GM19467 (cell line): Measurements from ENCODE around the gene ZNF593.

ENCODE experiments used
- ATAC-seq: cut with Tn5 transposase; IDR thresholded peaks from one replicate; pipeline ENCODE4 v1.9.1; 2021; ENCODE audit warnings: mild to moderate bottlenecking, moderate library complexity; ENCODE audit not compliant: unreplicated experiment

ZNF593 gene

DNA sequence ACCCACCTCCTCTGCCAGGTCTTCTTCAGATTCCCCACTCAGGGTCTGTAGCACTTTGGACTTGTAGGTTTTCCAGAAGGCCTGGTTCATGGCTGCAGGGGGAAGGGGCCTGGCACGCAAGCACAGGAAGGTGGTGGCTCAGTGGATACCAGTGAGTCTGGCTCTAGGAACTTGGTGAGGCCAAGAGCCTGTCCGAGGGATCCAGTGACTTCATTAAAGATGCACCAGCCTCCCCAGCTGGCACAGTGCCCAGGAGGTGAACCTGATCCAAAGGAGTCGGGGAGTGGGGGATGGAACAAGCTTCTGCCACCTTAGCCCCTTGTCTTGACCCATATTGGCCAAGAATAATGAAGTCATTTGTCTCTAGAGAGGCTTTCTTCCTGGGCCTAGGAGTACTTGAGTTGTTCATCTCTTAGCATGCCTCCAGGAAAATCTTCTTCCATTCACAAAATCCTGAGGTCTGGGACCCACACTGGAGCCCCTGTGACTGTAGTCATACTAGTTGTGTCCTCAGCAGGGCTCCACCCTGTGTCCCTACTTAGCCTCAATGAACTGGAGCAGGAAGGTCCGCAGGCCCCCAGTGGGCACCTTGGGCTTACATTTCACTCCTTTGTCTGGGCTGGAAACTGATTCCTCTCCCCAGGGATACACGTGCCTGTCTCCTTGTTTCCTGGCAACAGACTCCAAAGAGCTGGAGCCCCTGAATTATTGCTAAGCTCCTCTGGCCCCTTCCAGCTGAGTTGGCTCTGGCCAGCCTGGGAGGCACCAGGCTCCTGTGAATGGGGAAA is 1.1 kb upstream of the ZNF593 start, which contains the start of gene C1orf232:
TSS of gene C1orf232 (minus strand) at position 554 of the 788 bp plus-strand sequence. CDS start at position 90, 464 bp downstream.
- ATAC-seq = no peak

DNA sequence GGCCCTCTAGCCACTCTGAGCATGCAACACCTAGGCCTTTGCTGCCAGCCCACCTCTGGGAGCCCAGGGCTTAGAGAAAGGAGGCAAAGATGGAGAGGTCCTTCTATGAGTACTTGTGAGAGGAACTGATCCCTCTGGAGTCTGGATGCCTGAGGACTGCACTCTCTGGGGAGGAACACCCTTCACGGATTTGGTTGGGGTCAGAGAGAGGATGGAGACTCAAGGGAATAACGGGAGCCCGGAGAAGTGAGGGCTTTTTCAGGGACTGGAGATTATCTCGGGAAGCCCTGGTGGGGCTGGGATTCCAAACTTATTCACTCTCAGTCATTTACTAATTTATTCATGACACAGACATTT is 532 bp upstream of the ZNF593 start:
- no peak for ATAC-seq

DNA sequence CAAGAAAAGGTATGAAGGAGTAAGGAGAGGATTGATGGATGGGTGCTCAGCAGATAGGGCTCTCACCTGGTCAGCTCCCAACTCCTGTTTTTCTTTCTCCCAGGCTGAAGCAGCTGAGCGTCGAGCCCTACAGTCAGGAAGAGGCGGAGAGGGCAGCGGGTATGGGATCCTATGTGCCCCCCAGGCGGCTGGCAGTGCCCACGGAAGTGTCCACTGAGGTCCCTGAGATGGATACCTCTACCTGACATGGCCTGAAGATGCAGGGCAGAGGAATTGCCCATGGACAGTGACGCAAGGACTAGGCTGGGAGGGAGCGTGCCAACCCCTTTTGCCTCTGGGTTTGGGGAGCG is 739 bp downstream of the ZNF593 start:
- ATAC-seq = no peak

DNA sequence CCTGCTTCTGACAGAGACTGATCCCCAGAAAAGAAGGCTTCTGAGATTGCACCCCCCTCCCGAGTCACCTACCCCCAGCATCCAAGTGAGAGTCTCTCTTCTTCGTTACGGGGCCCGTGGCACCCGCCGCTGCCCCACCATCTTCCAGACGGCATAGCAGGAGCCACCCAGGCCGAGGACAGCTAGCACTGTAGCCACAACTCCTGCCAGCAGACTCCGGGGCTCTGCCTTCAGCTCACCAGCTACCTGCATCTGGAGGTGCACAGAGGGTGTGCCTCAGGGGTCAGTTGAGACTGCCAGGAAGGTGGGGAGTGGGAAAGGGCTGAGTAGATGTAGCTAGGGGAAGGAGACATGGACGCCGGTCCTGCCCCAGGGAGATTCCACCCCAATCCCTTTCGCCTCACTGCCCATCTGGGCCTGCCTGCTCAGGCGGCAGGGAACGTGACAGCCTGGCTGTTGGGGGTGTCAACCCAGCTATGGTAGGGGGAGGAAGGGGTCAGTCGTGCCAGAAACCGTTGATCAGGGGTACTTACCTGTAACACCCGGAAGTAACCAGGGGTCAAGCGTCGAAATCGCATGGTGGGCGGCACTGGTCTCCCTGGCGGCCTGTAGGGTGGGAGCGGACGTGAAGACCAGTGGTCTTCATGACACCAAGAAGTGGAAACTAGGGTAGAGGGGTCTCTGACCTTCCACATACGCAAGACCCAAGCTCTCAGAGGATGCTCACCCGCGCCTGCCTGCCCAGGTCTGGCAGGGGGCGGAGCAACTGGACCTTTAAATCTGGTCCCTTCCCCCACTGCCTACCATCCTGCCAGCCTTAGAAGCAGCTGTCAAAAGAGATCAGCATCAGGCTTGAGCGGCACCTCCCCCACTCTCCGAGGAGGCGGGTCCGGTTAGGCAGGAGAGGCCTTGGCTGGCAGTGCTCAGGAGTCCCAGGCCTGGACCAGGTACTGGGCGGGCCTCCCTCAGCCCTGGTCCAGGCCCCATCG is 1.7 kb downstream of the ZNF593 start, which contains the start of gene ZNF593OS:
TSS of gene ZNF593OS (minus strand) at position 749 of the 989 bp plus-strand sequence. CDS start at position 578, 171 bp downstream.
- no peak for ATAC-seq

DNA sequence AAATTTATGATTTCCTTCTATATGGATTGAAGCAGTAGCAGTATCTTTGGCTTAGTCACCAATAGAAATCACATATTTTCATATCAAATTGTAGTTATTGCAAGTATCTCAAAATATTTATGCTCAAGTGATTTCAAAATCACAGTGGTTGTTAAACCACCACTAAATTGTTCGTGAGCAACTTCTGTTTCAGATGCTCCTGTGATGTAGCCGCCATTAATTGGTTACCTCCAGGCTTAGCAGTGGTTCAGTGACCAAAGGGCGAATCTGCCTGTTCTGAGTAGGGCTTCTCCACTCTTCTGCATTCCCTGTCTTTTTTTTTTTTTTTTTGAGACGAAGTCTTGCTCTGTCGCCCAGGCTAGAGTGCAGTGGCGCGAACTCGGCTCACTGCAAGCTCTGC is 5.6 kb downstream of the ZNF593 start:
- no peak for ATAC-seq

DNA sequence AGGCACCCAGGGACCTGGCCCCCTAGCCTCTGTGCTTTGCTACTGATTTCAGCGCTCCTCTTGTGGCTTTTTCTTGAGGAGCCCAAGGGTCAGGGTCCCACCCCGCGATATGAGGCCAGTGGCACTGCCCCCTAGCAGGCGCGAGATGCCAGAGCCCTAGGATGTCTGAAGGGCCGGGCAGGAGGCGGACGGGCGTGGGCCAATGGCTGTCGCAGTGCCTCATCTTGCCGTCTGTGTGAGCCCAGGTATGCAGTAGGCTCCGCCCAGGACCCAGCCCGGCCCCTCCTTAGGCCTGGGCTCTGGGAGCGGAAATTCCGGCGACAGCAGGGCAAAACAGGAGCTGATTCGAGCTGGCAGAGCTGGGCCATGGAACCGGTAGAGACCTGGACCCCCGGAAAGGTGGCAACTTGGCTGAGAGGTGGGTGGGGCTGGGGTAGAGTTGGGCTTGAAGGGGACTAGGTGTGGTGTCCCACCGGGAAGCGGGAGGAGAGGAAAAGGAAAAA is 7.5 kb downstream of the ZNF593 start, which contains the start of gene CNKSR1:
TSS of gene CNKSR1 (plus strand) at position 310 of the 503 bp plus-strand sequence. CDS start at position 367, 57 bp downstream.
- ATAC-seq = no peak

DNA sequence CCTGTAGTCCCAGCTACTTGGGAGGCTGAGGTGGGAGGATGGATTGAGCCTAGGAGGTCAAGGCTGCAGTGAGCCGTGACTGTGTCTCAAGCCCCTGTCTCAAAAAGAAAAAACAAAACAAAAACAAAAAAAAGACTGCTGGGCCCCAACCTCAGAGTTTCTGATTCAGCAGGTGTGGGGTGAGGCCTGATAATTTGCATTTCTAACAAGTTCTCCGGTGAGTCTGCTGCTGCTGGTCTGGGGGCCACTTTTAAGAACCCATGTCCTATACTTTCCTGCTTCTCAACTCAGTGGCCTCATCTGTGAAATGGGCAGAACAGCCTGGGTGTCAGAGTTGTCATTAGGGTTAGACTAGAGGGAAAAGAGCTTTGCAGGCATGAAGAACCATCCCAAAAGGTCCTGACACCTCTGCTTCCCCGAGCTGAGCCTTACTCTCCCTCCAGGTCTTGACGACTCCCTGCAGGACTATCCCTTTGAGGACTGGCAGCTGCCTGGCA is 10.3 kb downstream of the ZNF593 start:
- no peak for ATAC-seq

DNA sequence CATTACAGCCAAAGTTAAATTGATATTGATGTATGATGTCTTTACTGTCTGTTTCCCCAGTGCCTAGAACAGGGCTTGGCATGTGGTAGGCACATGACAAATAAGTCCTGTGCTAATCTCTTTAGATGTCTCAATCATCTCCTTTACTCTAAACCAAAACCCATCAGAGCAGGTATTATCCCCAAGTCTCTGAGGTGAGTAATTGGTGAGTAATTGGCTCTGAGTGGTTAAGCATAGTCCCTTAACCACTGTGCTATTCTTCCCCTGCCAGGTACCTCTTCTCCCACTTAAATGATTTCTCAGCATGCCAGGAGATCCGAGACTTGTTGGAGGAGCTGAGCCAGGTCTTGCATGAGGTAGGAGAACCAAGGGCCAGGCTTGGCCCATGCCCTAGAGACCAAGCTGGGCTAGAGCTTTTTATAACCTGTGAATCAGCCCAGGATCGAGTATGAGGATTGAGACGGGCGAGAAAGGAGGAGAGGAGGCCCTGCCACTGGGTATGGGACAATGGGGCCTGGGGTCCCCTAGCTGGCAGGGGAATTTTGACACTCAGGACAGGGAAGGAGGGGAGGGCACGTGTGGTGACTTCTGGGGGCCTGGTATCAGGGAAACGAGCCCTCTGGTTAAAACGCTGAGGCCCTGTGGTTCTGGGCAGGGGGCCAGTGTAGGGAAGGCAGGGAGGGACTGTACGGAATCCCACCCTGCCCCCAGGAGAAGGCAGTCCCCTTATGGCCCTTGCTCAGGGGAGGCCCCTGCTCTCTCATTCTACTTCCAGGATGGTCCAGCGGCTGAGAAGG is 12.1 kb downstream of the ZNF593 start:
- no peak for ATAC-seq

DNA sequence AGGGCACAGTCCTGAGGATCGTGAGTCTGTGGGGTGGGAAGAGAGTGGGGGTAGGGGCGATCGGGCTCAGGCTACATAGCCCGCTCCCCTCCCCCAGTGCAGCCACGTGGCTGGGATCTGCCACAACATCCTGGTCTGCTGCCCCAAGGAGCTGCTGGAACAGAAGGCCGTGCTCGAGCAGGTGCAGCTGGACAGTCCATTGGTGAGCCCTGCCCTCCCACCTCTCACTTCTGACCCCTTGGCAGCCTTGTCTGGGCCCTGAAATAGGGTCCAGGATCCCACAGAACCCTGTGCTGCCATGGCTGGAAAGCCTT is 12.6 kb downstream of the ZNF593 start:
- no peak for ATAC-seq

DNA sequence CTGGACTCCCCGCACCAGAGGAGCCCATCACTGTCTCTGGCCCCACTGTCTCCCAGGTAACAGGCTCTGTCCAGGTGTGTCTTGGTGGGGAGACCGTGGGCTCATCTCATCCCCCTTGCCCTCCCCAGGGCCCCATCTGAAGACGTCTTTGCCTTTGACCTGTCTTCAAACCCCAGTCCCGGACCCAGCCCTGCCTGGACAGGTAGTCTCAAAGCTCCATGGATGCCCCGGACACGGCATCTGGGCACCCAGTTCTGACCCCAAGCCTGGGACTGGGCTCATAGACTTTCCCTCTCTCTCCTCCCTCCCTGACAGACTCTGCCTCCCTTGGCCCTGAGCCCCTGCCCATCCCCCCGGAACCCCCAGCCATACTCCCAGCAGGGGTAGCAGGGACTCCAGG is 14.4 kb downstream of the ZNF593 start:
- no peak for ATAC-seq

DNA sequence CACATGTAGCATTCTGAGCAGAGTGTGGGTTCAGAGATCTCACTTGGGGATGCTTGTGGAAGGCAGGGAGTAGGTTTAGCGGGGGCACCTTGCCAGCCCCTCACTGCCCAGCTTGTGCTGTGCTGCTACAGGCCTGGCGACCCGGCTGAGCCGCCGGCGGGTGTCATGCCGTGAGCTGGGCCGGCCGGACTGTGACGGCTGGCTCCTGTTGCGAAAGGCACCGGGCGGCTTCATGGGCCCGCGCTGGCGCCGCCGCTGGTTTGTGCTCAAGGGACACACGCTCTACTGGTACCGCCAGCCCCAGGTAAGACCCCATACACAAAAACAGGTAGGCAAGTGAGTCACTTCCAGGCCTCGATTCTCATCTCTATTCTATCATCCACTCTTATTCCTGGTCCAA is 15.2 kb downstream of the ZNF593 start:
- ATAC-seq = no peak

DNA sequence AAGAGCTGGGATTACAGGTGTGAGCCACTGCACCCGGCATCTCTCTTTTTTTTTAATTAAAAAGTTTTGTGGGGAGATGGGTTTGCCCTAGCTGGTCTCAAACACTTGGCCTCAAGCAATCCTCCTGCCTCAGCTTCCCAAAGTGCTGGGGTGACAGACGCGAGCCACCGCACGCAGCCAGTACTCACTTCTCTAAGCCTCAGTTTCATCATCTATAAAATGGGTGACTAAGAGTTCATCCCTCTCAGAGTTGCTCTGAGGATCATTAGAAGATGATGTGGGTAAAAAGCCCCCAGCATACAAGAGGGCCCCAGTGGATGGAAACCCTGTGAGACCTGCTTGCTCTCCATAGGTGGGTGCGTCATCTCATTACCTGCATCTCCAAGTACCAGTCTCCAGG is 18.2 kb downstream of the ZNF593 start:
- ATAC-seq = no peak

DNA sequence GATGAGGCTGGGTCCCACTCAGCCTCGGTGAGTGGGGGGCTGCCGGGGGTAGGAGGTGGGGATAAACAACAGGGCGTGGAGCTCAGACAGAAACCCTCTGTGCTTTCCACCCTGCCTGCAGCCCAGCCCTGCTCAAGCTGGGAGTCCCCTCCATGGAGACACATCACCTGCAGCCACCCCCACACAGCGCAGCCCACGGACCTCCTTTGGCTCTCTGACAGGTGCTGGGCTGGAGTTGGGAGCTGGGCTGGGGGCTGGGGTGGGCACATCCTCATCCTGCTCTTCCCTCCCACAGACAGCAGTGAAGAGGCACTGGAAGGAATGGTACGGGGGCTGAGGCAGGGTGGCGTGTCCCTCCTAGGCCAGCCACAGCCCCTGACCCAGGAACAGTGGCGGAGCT is 18.8 kb downstream of the ZNF593 start:
- ATAC-seq = no peak

DNA sequence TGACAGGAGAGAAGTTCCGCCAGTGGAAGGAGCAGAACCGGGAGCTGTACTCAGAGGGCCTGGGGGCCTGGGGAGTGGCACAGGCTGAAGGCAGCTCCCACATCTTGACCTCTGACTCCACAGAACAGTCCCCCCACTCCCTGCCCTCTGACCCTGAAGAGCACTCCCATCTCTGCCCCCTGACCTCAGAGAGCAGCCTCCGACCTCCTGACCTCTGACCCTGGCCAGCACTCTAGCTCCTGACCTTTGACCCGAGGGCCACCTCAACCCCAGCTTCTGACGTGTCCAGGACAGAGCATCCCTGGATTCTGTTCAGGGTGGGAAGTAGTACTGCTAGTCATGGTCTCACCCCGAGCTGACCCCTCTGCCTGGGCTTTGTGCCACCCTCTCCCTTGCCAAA is 19.6 kb downstream of the ZNF593 start:
- no peak for ATAC-seq

DNA sequence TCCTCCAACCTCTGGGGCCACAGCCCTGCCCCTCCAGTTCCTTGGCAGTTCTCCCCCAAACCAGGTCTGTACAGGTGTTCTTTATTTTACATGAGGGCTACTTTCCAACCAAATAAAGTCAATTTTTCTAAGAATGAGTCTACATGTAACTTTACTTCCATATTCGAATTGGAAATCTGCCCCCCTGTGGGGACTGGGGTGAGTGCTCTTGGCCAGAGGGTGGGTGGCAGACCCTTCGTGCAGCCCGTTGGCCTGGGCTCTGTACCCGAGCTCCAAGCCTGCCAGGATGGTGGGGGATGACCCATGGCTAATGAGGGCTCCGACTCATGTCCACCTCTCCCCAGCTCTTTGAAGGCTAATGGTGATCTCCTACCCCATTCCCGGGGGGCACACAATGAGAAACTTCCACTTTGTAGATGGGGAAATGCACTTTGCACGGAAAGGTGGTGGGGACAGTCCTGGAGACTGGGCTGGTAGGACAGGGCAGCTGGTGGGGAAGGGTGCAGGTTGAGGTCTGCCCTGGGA is 20.1 kb downstream of the ZNF593 start:
- ATAC-seq = no peak

DNA sequence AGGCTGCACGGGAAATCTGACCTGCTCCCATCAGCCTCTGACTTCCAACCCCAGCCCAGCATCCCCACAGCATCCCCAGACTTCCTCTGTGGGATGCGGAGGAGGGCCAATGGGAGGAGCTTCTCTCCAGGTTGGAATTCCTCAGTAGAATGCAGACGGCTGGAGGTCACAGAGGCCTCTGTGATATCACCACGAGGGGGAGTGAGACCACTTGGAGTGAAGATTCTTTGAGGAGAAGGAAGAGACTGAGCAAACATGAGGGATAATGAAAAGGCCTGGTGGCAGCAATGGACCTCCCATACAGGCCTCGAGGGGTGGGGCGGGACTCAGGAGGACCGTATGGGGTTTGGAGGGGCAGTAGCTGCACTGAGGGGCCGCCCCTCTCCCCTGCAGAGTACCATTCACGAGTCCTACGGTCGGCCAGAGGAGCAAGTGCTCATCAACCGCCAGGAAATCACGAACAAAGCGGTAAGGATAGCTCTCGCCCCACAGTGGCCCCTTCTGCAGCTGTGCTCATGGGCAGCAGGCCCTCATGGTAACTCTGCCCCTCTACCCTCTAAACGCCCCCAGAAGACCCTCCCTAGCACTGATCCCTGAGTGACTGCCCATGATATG is 20.8 kb downstream of the ZNF593 start, which contains the start of gene CATSPER4:
TSS of gene CATSPER4 (plus strand) at position 230 of the 615 bp plus-strand sequence. CDS start at position 256, 26 bp downstream.
- ATAC-seq = no peak

DNA sequence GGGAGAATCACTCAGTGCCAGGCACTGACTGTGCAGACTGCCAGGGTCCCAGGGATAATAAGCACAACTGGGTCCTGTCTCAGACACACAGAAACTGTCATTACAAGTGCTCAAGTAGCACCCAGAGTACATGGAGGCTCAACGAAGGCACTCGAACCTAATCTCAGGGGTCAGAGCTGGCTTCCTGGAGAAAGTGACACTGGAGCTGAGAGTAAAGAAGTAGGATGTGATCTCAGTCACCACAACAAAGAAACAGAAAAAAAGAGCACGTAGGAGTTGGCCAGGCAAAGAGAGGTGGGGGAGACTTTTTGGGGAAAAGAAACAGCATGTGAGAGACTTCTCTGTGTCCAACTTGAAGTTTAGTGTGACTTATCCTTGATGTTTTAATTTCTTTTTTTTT is 22.0 kb downstream of the ZNF593 start:
- no peak for ATAC-seq

DNA sequence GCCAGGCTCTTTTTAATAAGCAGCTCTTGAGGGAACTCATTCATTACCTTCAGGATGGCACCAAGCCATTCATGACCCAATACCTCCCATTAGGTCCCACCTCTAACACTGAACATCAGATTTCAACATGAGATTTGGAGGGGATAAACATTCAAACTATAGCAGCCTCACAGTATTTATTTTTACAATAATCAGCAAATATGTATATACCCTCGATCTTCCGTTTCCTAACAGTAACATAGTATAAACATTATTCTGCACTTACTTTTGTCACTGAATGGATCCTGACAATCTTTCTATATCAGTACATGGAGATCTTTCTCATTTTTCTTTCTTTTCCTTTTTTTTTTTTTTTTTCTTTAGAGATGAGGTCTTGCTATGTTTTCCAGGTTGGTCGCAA is 26.1 kb downstream of the ZNF593 start:
- no peak for ATAC-seq

DNA sequence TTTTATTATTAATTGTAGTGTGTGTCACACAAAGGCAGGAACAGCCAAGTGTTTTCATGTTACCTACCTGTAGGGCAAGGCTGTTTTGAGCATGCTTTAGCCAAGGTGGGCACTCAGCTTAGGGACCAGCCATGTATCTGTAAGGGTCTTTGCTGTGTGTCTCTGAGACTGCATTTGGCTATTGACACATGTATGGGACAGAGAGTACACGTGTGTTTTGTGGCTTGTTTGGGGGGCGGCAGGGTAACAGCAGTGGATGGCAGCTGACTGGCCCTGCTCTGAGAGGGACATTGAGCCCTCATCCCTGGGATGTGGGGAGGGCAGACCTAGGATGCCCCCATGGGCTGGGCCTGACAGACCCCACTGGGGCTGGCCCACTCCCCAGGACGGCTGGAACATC is 27.6 kb downstream of the ZNF593 start:
- no peak for ATAC-seq

DNA sequence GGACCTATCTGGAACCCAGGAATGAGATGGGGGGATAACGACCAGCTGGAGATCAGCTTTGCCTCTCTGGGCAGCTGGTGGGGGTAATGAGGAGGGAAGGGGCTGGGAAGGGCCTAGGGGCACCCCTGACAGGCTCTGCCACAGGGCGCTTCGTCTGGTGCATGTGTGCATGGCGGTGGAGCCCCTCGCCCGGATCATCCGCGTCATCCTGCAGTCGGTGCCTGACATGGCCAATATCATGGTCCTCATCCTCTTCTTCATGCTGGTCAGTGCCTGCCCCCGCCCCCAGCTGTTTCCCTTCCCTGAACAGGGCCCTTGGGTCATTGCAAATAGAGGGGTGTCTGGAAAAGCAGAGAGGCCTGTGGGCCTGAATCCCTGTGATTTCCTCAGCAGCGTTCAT is 28.1 kb downstream of the ZNF593 start:
- ATAC-seq = no peak
